ENCODE data around the gene MPRIP.
"Not testable (repeated sequence)": the region's sequence is repeated elsewhere in the genome, so short reads cannot be mapped to it uniquely, and the experiment has no call there.

The MPRIP gene

DNA sequence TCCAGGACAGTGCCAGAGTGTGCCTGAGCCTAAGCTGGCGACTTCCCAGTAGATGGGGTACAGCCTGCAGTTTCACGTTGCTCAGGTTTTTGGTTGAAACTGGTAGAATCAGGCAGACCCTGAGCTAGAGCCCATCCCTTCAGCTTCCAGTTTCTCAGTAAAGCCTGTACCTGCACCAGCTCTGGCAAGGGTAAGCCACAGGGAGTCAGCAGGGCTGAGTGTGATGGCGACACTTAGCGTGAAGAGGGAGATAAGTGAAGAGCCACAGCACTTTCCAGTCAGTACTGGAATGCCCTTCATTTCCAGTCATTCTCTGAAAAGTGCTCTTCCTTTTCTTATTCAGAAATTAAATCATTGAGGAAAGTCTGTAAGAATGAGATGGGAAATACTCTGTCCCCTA lies 141.5 kb downstream of the MPRIP start:
- POLR2A ChIA-PET: interaction anchor here (1.2 kb wide), 1 partner anchor 20 kb away, joined by 3 read pairs; no protein-coding TSS in a partner anchor
- CTCF ChIA-PET: no interaction called here

DNA sequence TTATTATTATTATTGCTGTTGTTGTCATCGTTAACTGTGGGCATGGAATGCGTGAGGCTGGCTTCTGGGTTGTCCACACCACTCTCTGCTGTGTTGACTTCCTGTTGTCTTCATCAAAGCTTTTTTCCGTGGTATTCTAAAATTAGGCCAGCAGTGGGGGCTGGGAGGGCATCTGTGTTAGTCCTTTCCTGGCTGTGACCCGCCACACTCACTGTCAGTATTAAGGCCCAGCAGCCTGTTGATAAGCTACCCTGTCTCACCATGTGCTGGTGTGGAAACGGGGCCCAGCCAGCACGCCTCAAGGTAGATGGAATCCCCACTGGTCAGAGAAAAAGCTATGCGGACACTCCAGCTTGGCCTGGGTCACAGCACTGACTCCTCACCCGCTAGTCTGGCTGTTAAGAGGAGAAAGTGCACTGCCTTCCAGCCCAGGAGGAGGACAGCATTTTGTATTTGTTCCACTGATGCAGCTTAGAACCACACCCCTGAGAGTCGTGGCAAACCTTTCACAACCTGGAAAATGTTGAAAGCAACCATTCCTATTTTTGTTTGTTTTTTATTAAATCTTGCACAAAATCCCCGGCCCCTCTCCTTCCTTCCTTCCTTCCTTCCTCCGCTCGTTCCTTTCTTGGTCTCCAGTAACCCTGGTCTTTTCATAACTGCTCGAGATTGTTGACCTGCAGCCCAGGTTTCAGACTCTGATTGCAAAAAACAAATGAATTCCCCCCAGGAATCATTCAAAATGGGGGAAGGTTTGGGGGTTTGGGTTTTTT lies 142.9 kb downstream of the MPRIP start:
- POLR2A ChIA-PET; DNase-seq (ENCODE audit: low read depth, low spot score); H3K4me3 ChIP-seq (ENCODE audit: low read depth, low read length): not testable (repeated sequence)
- CTCF ChIA-PET: interaction anchor here (1.3 kb wide), 1 partner anchor 43 kb away, joined by 3 read pairs; no protein-coding TSS in a partner anchor

More for the DNA sequence above, 141.5 kb downstream of the MPRIP start:
- DNase-seq (ENCODE audit: low read depth, low spot score): no peak
- H3K4me3 ChIP-seq (ENCODE audit: low read depth, low read length): no peak overlapping the region
- TF ChIP-seq, protein P1, sequence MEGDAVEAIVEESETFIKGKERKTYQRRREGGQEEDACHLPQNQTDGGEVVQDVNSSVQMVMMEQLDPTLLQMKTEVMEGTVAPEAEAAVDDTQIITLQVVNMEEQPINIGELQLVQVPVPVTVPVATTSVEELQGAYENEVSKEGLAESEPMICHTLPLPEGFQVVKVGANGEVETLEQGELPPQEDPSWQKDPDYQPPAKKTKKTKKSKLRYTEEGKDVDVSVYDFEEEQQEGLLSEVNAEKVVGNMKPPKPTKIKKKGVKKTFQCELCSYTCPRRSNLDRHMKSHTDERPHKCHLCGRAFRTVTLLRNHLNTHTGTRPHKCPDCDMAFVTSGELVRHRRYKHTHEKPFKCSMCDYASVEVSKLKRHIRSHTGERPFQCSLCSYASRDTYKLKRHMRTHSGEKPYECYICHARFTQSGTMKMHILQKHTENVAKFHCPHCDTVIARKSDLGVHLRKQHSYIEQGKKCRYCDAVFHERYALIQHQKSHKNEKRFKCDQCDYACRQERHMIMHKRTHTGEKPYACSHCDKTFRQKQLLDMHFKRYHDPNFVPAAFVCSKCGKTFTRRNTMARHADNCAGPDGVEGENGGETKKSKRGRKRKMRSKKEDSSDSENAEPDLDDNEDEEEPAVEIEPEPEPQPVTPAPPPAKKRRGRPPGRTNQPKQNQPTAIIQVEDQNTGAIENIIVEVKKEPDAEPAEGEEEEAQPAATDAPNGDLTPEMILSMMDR (IDR thresholded peaks at IDR 0.05; ENCODE audit: insufficient read depth, low read length, missing control alignments): no peak

DNA sequence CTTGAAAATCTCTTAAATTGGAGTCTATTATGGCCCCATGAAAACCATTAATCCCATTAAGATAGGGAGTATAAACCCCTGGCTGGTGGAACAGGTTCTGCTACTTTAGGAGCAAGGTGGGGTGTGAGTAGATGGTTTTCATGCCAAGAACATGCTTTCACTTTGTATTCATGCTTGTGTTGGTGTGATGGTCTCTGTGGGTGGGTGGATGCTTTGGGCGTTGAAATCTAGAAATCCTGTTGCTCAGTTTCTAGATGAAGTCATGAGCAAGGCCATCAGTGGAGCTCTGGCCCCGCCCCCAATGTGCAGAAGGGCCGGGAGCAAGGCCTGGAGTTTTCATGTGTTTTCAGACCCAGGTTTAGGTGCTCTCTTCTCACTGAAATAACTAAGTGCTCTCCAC lies 143.8 kb downstream of the MPRIP start:
- TF ChIP-seq, protein P1 (IDR thresholded peaks at IDR 0.05; ENCODE audit: insufficient read depth, low read length, missing control alignments): no peak
- H3K4me3 ChIP-seq (ENCODE audit: low read depth, low read length): no peak overlapping the region
- DNase-seq (ENCODE audit: low read depth, low spot score): no peak
- POLR2A ChIA-PET: no interaction called here
- CTCF ChIA-PET: no interaction called here

DNA sequence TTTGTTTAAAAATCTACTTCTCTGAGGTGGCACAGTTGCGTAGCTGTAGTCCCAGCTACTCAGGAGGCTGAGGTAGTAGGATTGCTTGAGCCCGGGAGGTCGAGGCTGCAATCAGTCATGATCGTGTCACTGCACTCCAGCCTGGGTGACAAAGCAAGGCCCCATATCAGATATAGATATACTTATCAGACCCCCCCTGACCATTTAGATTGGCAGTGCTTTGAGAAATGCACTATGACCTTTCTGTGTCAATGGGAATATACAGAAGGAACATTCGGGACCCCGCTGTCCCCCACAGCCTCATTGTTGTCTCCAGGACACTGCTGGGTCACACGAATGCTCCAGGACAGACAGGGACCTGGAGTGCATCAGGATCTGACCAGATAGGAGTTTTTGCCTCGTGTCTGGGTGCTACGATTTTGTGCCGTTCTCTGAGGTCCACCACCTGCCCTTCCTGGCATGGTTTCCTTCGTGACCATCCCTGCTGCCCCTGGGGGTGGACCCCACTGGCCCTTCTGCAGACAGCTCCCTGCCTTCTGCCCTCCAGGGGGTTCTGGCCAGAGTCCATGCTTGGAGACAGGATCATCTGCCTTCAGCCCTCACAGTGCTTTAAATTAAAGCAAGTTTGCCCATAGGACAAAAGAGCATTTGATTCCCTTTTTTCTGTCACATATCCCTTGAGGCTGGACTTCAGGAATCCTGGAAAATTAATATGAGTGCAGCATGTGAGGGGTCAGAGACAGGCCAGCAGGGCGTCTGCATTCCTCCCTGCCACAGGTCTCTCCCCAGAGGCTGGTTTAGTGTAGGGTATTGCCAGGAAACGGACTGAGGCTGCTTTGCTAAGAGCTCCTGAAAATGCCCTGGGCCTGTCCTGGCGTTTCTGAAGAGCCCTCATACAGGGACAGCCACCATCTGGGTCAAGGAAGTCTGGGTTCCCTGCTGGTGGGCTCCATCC lies 144.6 kb downstream of the MPRIP start:
- DNase-seq (ENCODE audit: low read depth, low spot score): peak; percentile 7
- CTCF ChIA-PET: no interaction called here
- TF ChIP-seq, protein P1 (IDR thresholded peaks at IDR 0.05; ENCODE audit: insufficient read depth, low read length, missing control alignments): no peak
- no peak overlapping the region for H3K4me3 ChIP-seq (ENCODE audit: low read depth, low read length)
- POLR2A ChIA-PET: no interaction called here

DNA sequence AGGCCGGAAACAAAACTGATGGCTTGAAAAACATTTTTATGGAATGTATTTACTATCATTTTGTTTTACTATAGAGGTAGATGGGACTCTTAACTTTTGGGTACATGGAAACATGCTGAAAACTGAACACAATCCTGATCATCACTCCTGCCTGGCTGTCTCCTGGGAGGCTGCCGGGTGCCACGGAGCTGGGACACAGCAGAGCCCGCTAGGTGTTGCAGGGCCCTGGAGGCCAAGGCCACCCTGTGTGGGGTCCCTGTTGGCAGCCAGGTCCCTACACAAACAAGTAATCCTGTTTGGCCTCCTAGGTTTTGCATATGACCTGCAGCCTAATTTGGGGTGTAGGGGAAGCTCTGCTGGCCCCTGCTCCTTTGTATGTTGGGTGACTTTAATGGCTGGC lies 146.3 kb downstream of the MPRIP start:
- POLR2A ChIA-PET: no interaction called here
- CTCF ChIA-PET: interaction anchor here (1.0 to 4.3 kb wide), 3 partner anchors 45 to 191 kb away, joined by 3 to 23 read pairs (median 9); no protein-coding TSS in a partner anchor
- DNase-seq (ENCODE audit: low read depth, low spot score): no peak
- H3K4me3 ChIP-seq (ENCODE audit: low read depth, low read length): no peak overlapping the region
- TF ChIP-seq, protein P1 (IDR thresholded peaks at IDR 0.05; ENCODE audit: insufficient read depth, low read length, missing control alignments): no peak

DNA sequence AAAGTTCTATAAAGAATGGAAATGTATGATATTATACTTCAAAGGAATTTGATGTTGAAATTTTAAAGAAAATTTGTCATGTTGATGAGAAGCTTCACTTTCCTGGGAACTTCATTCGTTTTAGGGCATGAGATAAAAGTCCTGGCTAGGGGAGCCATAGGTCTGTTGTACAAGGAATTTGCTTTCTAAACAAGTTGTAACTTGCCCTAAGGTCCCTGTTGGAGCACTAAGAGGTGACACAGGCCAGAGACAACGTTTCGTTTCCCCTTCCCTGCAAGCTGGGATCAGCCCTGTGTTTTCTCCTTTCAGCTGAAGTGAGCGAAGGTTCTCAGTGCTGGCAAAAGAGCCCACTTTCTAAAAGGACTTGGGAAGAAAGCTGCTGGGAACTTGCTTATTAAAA lies 147.3 kb downstream of the MPRIP start:
- ChIA-PET CTCF (interaction anchor here (1.0 to 4.3 kb wide), 4 partner anchors 30 to 192 kb away, joined by 3 to 23 read pairs (median 7); no protein-coding TSS in a partner anchor), POLR2A (interaction anchor here (0.7 kb wide), 1 partner anchor 43 kb away, joined by 3 read pairs; no protein-coding TSS in a partner anchor)
- no peak overlapping the region for H3K4me3 ChIP-seq (ENCODE audit: low read depth, low read length)
- TF ChIP-seq, protein P1 (IDR thresholded peaks at IDR 0.05; ENCODE audit: insufficient read depth, low read length, missing control alignments): no peak
- DNase-seq (ENCODE audit: low read depth, low spot score): no peak

Measured in AG04449 (cell line).